Stimulated activated CD4-positive, alpha-beta T cell treated with anti-CD3 and anti-CD28 coated beads, Interleukin-2, amount 100 ng/mL, for 24 hours (primary cell): ENCODE results near the gene SINHCAF.

ENCODE experiments used
- DNase-seq, 2 donors: peaks; one replicate each; pipeline ENCODE4 v3.0.0-alpha.2; 2020

SINHCAF gene

DNA sequence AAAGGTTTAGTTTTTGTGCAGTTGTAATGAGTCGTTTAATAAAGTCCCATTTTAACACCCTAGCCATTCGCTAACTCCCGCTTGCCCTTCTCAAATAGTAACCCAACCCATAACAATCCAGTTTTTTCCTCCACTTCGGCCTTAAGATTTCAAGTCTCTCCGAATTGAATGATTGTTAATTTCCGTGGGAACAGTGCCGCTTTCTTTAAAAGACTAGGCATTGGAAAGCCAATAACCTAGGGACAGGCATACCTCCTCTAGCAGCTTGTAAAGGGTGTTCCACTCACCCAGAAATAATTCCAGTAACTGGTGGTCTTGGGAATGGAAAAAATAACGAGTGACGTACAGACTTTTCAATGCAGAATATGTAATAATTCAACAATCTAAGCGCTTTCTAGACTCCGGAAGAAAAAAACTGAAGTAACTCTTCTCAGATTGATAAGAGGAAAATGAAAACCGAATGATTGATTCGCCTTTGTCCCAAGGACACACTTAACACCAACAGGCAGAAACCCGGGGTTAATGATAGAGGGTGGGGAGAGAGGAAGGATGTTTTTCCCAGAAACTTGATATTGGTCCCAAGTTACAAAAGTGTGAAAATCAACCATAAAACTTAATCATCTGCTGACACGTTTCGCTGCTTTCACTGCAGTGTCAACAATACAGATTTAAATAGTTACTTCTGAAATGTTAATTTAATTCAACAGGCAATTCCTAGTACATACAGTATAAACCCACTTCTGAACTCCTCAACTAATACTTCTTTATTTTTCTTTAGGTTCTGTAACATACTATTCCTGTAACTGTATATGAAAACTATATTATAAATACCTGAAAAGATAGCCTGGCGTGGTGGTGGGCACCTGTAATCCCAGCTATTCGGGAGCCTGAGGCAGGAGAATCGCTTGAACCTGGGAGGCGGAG, 1.0 kb upstream of the SINHCAF start:
- DNase-seq, result no peak

DNA sequence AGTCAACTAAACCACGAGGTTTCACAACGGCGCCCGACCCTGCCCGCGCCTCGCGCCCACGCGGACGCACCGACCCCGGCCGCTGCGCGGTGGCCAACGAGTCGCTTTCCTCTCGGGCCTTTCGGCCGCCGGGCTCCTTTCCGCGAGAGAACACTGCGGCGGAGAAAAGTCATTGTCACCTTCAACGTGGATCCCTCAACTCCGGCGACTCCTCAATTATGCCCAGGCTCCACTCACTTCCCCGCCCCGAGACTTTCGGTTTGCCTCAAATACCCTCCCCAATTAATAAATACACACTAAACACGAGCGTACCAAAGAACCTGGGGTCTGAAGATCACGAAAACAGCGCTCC, 450 bp downstream of the SINHCAF start:
- DNase-seq, result peak; percentile 46 to 50

DNA sequence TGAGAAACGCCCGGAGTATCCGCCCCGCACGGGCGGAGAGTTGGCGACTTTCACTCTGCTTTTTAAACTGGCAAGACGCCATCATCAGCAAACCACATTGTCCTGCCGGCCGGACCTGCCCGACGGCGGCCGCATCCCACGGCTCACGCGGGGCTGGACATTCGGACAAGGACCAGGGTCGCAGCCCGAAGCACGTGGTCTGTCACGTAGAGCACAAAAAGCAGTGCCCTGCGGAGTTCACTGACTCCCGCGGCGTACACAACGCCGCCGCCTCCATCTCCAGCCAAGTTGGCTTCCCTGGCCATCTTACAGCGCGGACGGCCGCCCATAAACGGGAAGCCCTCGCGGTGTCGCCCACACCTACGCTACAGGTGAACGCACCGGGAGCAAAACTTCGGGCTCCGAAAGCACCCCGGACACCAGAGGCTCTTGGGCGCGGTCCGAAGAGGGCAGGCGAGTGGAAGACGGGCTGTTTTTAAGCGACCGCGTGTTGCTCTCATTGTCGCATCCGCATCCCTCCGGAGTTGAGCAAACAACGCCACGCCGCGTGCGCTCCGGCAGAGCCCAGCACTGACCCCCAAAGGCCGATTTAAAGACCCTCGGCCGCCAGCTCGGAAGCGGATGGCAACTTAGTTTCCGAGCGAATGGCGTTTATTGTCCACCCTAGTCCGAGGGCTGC, 966 bp downstream of the SINHCAF start:
- peak; percentile 50 to 54 for DNase-seq

DNA sequence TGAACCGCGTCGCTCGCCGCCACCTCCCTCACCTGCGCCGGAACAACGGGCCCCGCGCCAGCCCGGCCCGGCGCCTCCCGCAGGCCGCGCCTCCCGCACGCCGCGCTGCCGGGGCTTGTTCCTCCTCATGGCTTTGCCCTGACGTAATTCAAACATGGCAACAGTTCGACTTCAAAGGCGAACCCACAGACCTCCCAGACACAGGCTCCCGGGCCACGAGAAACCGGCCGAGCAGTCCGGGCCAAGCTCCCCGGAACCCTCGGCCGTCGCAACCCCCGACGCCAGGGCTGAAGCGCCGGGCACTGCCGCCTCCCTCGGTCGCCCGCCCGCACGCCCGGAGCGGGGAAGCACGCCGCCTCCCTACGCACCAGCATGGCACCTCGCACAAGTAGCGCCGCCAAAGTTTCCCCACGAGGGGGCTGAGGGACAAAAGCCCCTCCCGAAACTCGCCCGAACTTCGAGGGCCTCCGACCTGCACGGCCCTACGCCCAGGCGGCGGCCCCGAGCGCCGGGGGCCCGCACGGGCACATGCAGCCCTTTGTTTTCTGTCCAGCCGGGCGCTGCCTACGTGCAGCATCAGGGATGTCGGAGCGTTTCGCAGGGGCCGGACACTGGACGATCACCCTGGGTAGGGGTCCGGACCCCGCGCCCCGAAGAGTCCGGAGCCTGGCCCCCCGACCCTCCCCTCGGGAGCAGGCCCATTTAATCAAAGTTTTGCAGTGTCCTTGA, 1.7 kb downstream of the SINHCAF start:
- peak; percentile 67 to 73 for DNase-seq

DNA sequence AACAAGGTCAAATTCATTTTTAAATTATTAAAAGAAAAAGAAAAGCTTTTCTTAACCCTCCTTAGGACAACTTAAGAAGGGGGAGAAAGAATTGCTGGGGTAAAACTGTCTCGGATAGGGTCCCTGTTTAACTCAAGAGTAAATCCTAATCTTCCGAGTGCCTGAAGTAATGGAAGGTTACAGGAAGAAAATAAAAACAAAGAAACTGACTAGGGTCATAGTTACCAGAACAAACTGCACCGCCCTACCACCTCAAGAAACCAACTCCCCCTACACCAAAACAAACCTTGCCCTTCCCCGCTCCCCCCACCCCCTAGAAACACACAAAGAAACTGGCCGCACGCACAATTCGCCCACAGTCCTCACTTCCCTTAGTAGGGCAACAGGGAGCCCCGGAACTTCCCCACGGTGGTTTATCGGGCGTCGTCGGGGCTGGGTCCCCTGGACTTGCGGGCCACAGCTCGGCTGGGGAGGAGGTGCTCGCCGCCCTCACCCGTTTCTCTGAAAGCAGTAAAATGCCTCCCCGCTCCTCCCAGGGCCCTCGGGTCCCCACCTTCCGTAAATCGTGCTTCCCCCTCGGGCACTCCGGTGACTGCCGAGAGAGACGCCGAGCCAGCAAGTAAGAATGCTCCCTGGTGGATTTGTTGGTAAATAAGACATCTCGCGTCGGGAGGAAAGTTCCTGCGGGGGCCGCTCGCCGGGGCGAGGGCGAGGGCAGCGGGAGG, 2.4 kb downstream of the SINHCAF start:
- peak; percentile 55 to 57 for DNase-seq

DNA sequence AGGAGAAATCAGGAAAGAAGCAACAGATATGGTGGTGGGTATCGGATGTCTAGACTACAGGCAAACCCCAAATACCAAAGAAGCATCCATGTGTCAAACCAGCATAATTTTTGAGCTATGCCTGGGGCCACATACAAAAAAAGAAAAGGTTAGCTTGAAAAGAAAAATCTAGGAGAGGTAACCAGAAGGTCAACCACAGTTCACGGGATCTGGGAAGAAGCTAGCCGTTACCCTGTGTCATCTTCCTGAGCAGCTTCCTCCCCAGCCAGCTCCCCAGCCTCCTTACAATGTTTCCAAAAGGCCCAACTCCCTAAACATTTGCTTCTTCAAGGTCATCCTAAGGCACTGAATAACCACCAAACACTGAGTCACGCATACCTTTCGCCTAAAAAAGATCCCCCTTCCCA, 3.1 kb downstream of the SINHCAF start:
- no peak for DNase-seq

DNA sequence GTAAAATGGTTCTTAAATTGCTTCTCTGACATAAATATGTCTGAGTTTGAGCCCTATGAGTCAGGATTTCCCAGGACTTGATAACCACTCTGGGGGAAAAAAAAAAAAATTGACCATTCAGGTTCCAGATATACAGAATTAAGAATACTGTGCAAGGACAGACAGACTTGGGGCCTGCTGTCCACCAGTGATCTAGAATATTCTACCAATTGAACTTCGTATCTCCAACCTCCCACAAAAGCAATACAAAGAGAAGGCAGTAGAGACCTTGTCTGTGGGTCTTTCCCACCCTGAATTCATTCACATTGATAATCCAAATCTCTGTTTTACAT, 4.1 kb downstream of the SINHCAF start:
- no peak for DNase-seq

DNA sequence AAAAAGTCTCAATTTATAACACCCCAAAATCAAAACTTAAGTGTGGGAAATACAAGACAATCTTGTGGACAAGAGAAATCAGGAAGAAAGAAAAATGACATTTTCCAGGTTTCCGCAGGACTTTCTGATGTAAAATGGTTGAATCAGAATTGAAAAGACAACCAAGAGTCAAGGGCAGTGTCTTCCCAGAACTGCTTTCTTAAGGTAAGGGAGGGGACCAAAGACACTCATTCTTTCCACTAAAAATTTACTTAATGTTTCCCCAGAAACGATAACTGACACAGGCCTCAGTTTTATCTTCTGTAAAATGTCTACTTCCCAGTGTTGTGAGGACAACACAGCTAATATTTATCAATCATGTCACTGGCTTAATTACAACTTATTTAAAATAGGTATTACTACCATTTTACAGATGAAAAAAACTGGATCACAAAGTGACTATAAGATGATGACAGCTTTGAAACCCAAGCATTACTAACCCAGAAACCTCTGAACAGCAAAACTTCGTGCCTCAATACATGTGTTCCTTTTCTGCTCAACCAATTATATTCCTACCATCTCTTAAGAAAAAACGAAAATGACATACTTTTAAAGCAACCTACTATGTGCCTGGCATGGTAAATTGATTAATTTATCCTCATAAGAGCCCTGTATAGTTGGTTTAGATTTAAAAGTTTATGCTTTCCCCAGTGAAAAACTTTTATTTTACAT, 4.6 kb downstream of the SINHCAF start:
- DNase-seq, result no peak

DNA sequence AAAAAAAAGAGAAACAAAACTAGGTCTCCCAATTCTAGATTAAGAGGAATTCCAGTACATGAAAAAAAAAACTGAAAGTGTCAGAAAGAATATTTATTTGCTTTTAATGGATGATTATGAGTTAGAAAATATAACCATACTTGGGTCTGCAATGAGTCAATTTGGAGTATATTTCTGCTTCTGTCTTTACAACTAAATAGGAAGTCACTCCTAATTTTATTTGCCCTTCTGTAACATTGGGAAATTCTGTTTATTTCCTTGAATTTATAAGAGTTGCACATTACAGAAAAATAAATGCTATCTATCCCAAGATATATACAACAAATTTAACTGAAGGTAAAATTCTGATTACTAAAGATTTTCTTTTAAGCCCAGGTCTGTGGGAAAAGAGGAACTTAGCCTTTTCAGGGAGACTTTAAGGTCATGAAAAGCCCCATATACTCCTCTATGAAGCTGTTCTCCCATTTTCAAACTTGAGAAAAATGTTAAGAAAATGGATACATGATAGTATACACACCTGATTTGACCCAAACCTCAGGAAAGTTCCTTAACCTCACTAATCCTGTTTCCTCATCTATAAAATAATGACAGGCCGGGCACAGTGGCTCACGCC, 7.2 kb downstream of the SINHCAF start:
- no peak for DNase-seq

DNA sequence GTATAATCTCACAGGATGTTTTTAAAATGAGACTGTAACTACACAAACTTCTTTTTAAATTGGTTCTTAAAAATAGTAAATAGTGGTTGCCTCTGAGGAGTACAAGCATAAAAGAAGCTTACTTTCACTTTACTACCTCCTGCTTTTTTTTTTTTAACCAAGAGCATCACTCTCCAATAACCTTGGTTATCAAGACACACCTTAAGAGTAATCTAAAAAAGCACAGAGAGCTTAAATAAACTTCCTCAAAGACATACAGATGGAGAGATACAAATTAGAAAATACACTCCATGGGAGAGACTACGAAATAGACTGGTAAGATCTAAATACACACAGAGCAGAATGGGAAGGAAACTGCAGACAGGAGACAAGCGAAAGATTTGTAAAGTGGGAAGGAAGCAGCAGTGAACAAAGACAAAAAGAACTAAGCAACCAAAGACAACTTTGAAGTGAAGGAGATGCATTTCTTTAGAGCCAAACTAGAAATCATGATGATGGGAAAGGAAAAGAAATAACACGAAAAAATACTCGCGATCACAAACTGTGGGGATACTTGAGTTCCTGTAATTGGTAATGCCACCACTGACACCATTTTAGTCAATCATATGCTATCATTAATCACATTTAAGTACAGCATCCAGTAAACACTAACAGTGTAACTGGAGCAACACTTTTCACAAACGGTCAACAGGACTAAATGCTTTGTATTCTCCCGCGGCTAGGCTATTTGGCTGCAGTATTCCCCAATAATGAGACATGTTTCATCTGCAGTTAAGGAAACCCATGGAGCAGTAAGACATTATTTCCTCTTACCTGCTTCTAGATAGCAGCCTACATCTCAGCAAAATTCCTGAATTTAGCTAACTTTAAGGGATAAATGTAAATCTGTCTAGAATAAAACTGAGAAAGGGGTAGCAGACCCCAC, 8.2 kb downstream of the SINHCAF start:
- DNase-seq, result no peak

DNA sequence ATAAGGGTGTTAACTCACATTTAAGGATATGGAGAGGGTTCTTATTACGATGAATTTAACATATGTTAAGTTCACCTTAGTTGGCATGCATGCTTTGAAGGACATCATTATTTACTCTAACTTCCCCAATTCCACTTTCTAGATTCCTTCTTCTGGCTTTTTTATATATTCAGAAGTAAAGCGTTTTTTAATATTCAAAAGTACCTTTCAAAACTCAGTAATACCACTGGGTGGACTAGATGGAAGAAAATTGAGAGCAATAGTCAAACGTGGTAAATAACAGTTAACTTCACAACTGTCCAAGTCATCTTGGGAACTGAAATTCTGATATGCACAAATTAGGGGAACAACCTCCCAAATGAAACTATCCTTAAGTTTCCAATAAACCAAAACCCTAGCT, 9.1 kb downstream of the SINHCAF start:
- DNase-seq, result no peak

DNA sequence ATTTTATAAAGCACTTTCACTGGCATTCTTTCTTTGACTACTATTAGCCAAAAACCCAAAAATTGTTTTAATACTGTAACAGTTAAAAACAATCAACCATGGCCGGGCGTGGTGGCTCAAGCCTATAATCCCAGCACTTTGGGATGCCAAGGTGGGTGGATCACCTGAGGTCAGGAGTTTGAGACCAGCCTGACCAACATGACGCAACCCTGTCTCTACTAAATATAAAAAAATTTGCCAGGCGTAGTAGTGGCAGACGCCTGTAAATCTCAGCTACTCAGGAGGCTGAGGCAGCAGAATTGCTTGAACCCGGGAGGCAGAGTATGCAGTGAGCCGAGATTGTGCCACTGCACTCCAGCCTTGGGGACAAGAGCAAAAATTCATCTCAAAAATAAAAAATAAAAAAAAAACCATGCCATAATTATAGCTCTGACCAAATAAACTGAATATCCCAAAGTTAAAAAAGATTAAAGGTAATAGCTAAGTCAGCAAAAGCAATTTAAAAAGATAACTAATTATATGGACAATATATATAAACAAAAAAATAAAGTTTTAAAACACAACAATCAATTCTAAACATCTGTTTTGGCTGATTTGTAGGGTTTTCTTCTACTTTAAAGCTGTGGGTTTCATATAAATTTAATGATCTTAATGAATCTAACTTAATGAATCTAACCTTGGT, 10.0 kb downstream of the SINHCAF start:
- no peak for DNase-seq

DNA sequence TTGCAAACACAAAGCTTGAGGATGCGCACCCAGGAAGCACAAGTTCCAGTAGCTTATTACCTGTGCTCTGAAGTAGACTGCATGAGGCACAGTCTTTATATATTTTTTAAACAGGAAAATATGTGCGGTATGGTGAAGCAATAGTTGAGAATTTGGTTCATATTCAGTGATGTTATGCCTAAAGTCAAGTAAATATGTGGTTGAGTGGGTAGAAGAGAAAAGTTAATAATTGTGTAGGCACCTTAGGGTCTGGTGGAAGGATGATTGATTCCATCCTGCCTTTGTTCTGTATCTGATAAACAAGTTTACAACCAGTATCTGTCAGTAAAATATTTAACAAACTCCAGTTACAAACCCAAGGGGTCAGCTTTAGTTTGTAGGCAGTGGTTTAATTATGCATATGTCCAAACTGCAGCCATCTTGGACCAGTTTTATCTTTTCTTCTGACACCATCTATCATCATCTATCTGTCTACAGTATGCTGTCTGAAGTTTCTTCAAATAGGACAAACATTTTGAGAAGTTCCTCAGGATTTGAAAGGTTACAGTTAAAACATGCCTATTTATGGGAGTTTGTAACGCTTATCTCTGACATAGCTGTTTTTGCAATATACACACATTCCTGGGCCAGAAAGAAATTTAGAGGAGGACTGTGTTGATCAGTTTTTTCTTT, 10.8 kb downstream of the SINHCAF start:
- no peak for DNase-seq

DNA sequence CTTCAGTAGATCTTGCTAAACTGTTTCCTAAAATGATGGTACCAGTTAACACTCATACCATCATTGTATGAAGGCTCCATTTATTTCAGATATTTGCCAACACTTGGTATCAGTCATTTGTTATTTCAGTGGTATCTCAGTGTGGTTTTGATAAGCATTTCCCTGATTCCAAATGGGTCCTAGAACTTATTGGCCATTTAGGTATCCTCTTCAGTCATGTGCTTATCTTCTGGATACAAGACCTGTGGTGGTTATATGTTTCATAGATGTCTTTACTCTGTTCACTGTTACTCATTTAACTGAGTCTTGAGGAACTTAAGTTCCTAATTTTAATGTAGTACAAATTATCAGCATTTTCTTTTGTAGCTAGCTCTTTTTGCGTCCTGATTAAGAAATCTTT, 13.5 kb downstream of the SINHCAF start:
- no peak for DNase-seq

DNA sequence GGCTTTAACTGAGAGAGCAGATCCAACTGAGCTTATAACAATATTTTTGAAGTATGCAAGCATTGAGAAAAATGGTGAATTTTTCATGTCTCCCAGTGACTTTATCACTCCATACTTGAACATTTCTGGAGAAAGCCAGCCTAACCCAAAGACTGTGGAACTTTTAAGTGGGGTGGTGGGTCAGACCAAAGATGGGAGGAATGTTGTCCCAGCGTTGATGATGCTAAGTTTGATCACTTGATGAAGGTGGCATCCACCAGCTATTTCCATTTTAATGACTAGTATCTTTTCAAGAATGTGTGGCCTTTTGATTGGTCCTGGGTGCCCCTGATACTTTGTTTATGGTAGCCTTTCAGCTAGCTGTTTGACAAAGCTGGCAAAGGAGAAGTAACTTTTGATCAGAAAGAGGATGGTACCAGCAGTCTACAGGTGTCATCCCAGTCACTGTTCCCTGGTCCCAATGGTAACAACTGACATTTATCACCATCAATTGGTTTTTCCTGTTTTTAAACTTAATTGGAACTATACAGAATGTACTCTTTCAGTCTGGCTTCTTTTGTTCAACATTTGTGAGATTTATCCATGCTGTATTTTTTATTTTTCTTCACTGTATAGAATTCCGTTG, 14.2 kb downstream of the SINHCAF start:
- DNase-seq, result no peak

DNA sequence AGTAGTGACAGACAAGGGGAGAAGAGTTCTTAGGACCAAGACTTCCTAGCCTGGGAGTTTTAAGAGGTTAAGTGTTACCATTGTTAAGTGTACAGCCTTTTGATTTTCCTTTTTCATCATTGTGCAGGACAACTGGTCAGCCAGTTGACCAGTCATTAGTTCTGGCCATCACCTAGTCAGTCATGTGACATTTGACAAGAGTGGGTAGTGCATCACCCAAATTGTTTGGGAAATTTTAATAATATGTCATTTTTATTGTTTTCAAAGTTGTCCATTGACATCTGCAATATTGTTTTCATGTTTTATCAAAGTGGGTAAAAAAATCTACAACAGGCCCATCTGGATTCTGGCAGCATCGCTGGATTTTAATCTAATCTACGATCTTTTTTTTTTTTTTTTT, 15.5 kb downstream of the SINHCAF start:
- no peak for DNase-seq

DNA sequence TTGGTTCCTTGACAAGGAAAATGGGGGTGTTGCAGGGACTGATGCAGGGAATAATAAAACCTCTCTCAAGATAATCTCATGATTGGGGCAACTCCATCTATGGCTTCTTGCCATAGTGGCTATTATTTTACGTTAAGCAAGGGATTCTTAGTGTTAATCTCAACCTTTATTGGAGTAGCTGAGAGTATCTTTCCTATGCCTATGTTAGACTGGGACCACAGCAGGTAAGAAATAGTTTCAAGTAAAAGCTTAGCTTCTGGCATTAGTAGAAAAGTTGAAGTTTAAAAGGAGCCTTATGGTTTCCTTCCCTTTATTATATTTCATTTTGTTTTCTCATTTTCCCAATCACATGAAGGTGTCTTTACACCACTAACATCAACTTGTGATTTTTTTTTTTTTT, 16.7 kb downstream of the SINHCAF start:
- no peak for DNase-seq

DNA sequence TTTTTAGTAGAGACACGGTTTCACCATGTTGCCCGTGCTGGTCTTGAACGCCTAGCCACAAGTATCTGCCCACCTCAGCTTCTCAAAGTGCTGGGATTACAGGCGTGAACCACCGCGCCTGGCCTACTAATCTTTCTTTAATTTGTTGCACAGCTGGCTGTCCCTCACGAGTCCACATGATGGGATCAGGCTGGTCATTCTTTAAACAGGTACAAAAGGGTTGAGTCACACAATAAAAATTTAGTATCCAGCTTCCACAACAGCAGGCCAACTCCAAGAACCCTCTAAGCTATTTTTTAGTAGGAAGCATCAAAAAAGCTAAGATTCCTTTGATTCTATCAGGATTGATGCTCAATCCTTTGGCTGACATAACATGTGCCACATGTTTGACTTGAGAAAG, 17.8 kb downstream of the SINHCAF start:
- no peak for DNase-seq

DNA sequence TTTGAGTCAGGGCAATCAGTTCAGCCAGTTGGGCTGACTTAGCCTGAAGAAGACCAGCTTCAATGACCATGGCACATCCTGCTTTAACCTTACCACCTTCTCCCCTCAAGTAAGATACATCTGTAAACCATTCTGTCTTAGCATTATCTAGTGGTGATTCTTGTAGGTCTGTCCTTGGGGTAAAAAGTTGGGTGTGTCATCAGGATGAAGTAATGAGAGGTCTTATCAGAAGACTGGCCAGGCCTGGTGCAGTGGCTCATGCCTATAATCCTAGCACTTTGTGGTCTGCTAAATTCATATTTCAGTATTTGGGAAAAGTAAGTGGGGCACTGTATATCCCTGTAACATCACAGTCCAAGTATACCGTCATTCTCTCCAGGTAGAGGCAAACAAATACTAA, 19.1 kb downstream of the SINHCAF start:
- DNase-seq, result no peak
